Naive thymus-derived CD8-positive, alpha-beta T cell (primary cell): ENCODE results near the gene TPTE2. TPM values are rescaled to one million over a fixed set of nuclear protein-coding genes. Genes with fewer than 3 reads are reported as not detected.
A peak's percentile ranks its signal among the peaks of the same experiment; 100 is the strongest.

Experiments used
- ATAC-seq, 2 donors: fragments of 150-1000 bp; cut with Tn5 transposase in 1 of 2; sonication (Bioruptor Pico), chemical (Tn5 transposase) in 1 of 2; 1 replicate in 1 of 2; 2 replicates in 1 of 2; pipeline ENCODE4 v1.10.0; 2021; ENCODE audit warnings: mild to moderate bottlenecking in 2 of 2, moderate library complexity in 2 of 2
- POLR2A ChIA-PET: fragments of 350-600 bp; sonication (Branson Sonifier 250); formaldehyde crosslinking; loops from one replicate; lab custom pipeline; 2021; ENCODE audit warnings: antibody characterized with exemption; lab: Charles Lee
- DNase-seq, 10 donors: peaks; one replicate each; pipeline versions ENCODE4 v3.0.0 to v3.0.0-alpha.2; 2020 to 2022
- H3K27ac Mint-ChIP-seq, 10 donors: one replicate each; pipeline ENCODE4 v1.8.0; 2020 to 2022; ENCODE audit warnings: mild to moderate bottlenecking in 10 of 10, mixed read lengths in 10 of 10, moderate library complexity in 4 of 10, inconsistent platforms in 1 of 10
- H3K27me3 Mint-ChIP-seq, 5 donors: one replicate each; pipeline ENCODE4 v1.8.0; 2021 to 2022; ENCODE audit warnings: mixed read lengths in 5 of 5
- H3K36me3 Mint-ChIP-seq, 3 donors: one replicate each; pipeline ENCODE4 v1.8.0; 2020 to 2022; ENCODE audit warnings: mixed read lengths in 3 of 3, mild to moderate bottlenecking in 2 of 3, inconsistent platforms in 1 of 3
- H3K4me1 Mint-ChIP-seq, 4 donors: one replicate each; pipeline ENCODE4 v1.8.0; 2021 to 2022; ENCODE audit warnings: mixed read lengths in 4 of 4
- H3K4me3 Mint-ChIP-seq, 10 donors: one replicate each; pipeline ENCODE4 v1.8.0; 2020 to 2022; ENCODE audit warnings: mild to moderate bottlenecking in 10 of 10, mixed read lengths in 10 of 10, moderate library complexity in 6 of 10, inconsistent platforms in 1 of 10
- H3K9me3 Mint-ChIP-seq, 9 donors: one replicate each; pipeline ENCODE4 v1.8.0; 2020 to 2022; ENCODE audit warnings: mixed read lengths in 9 of 9, mild to moderate bottlenecking in 3 of 9, inconsistent platforms in 1 of 9, moderate library complexity in 1 of 9
- polyA plus RNA-seq, 3 donors: library from polyadenylated mRNA; unstranded; fragments of 300-500 nt; fragmentation: Illumina TruSeq; gene quantifications; one replicate each; pipeline ENCODE4 v1.2.3, GENCODE V29; 2021
- total RNA-seq, 8 experiments: library from RNA in 2 of 8; stranded (reverse) in 2 of 8; gene quantifications; one replicate each; pipeline ENCODE4 v1.2.3 and lab custom pipeline; 2021 to 2026

Gene TPTE2
- total and polyA plus RNA-seq, 5 experiments from 2014 or later, result 0.17 to 0.31 TPM; not detected in 3

GRCh38 chr13:19591864-19592263 is 30.5 kb upstream of the TPTE2 start:
- peaks cover 6 to 16% (median 15%) of the 10 kb centered on the region in 4 donors for H3K4me1 Mint-ChIP-seq
- no peak overlapping the region for H3K4me3 Mint-ChIP-seq
- DNase-seq (no peak), ATAC-seq (no peak)
- no peaks in the 10 kb centered on the region for H3K36me3 Mint-ChIP-seq
- peak overlapping the region in 2 of 10 donors; percentile 2 to 32 for H3K27ac Mint-ChIP-seq
- peaks cover 0 to 10% (median 6%) of the 10 kb centered on the region in 5 donors for H3K27me3 Mint-ChIP-seq
- POLR2A ChIA-PET, result no interaction called here
- peaks cover 0 to 3% (median 0%) of the 10 kb centered on the region in 9 donors for H3K9me3 Mint-ChIP-seq

- peaks cover 0 to 6% (median 2%) of the 10 kb centered on the region in 5 donors for H3K27me3 Mint-ChIP-seq
- peaks cover 9 to 27% (median 24%) of the 10 kb centered on the region in 4 donors for H3K4me1 Mint-ChIP-seq
- H3K36me3 Mint-ChIP-seq, result no peaks in the 10 kb centered on the region
- DNase-seq, result no peak
- ATAC-seq, result no peak
- peaks cover 0 to 8% (median 0%) of the 10 kb centered on the region in 9 donors for H3K9me3 Mint-ChIP-seq
- H3K27ac Mint-ChIP-seq, result no peak overlapping the region
- POLR2A ChIA-PET, result no interaction called here
- H3K4me3 Mint-ChIP-seq, result no peak overlapping the region
Measured at GRCh38 chr13:19590423-19590822, 29.1 kb upstream of the TPTE2 start.

GRCh38 chr13:19589312-19589711 is 28.0 kb upstream of the TPTE2 start:
- peak overlapping the region in 5 of 10 donors; percentile 27 to 73 (median 41) for H3K27ac Mint-ChIP-seq

GRCh38 chr13:19587635-19588300 is 26.4 kb upstream of the TPTE2 start:
- Mint-ChIP-seq H3K4me3 (peak overlapping the region in 9 of 10 donors; percentile 74 to 85 (median 82)), H3K9me3 (peaks cover 0 to 30% (median 10%) of the 10 kb centered on the region in 9 donors), H3K4me1 (peaks cover 9 to 27% (median 24%) of the 10 kb centered on the region in 4 donors), H3K27ac (peak overlapping the region; percentile 83 to 95 (median 90)), H3K27me3 (peaks cover 0 to 3% (median 0%) of the 10 kb centered on the region in 5 donors), H3K36me3 (peaks cover 6 to 13% (median 8%) of the 10 kb centered on the region in 3 donors)
- ATAC-seq (peak; percentile 46), DNase-seq (peak in 5 of 10 donors; percentile 30 to 52 (median 39))
- POLR2A ChIA-PET, result interaction anchor here (0.5 to 0.6 kb wide), 2 partner anchors 10 to 53 kb away, joined by 4 read pairs; no protein-coding TSS in a partner anchor

More at GRCh38 chr13:19589312-19589711, 28.0 kb upstream of the TPTE2 start:
- POLR2A ChIA-PET, result no interaction called here
- DNase-seq, result no peak
- Mint-ChIP-seq H3K4me3 (peak overlapping the region in 1 of 10 donors; percentile 12), H3K27me3 (peaks cover 0 to 5% (median 0%) of the 10 kb centered on the region in 5 donors), H3K9me3 (peaks cover 0 to 16% (median 0%) of the 10 kb centered on the region in 9 donors), H3K36me3 (peaks cover 0 to 6% (median 0%) of the 10 kb centered on the region in 3 donors), H3K4me1 (peaks cover 9 to 27% (median 24%) of the 10 kb centered on the region in 4 donors)
- no peak for ATAC-seq

- Mint-ChIP-seq H3K4me3 (peak overlapping the region; percentile 64 to 85 (median 82)), H3K4me1 (peaks cover 9 to 27% (median 24%) of the 10 kb centered on the region in 4 donors)
- ATAC-seq, result peak; percentile 83 to 91
Measured at GRCh38 chr13:19586904-19587634, 25.7 kb upstream of the TPTE2 start.

GRCh38 chr13:19581675-19582074 is 20.3 kb upstream of the TPTE2 start:
- no peak for DNase-seq
- peaks cover 0 to 12% (median 0%) of the 10 kb centered on the region in 5 donors for H3K27me3 Mint-ChIP-seq
- POLR2A ChIA-PET, result no interaction called here
- H3K36me3 Mint-ChIP-seq, result peaks cover 6 to 42% (median 21%) of the 10 kb centered on the region in 3 donors
- H3K9me3 Mint-ChIP-seq, result peaks cover 0 to 64% (median 31%) of the 10 kb centered on the region in 9 donors
- no peak overlapping the region for H3K4me3 Mint-ChIP-seq
- peaks cover 2 to 10% (median 7%) of the 10 kb centered on the region in 4 donors for H3K4me1 Mint-ChIP-seq
- ATAC-seq, result no peak
- H3K27ac Mint-ChIP-seq, result no peak overlapping the region

More at GRCh38 chr13:19586904-19587634, 25.7 kb upstream of the TPTE2 start:
- peaks cover 0 to 37% (median 14%) of the 10 kb centered on the region in 9 donors for H3K9me3 Mint-ChIP-seq
- H3K36me3 Mint-ChIP-seq, result peaks cover 6 to 20% (median 8%) of the 10 kb centered on the region in 3 donors
- H3K27ac Mint-ChIP-seq, result peak overlapping the region; percentile 82 to 95 (median 90)
- peaks cover 0 to 7% (median 0%) of the 10 kb centered on the region in 5 donors for H3K27me3 Mint-ChIP-seq
- POLR2A ChIA-PET, result interaction anchor here (0.6 to 1.0 kb wide), 2 partner anchors 46 to 54 kb away, joined by 3 to 4 read pairs; no protein-coding TSS in a partner anchor
- DNase-seq, result peak; percentile 41 to 88 (median 68)

GRCh38 chr13:19575230-19575629 is 13.9 kb upstream of the TPTE2 start:
- H3K4me3 Mint-ChIP-seq, result no peak overlapping the region
- no peak for ATAC-seq
- H3K9me3 Mint-ChIP-seq, result peaks cover 0 to 54% (median 12%) of the 10 kb centered on the region in 9 donors

GRCh38 chr13:19573120-19573716 is 11.9 kb upstream of the TPTE2 start:
- Mint-ChIP-seq H3K4me3 (no peak overlapping the region), H3K9me3 (peaks cover 0 to 40% (median 6%) of the 10 kb centered on the region in 9 donors), H3K4me1 (no peaks in the 10 kb centered on the region), H3K36me3 (peaks cover 0 to 4% (median 4%) of the 10 kb centered on the region in 3 donors), H3K27me3 (peaks cover 0 to 10% (median 2%) of the 10 kb centered on the region in 5 donors), H3K27ac (peak overlapping the region in 1 of 10 donors; percentile 41)
- POLR2A ChIA-PET, result no interaction called here
- ATAC-seq (no peak), DNase-seq (no peak)

More at GRCh38 chr13:19575230-19575629, 13.9 kb upstream of the TPTE2 start:
- Mint-ChIP-seq H3K4me1 (no peaks in the 10 kb centered on the region), H3K27me3 (peaks cover 0 to 8% (median 0%) of the 10 kb centered on the region in 5 donors), H3K27ac (no peak overlapping the region), H3K36me3 (peaks cover 0 to 19% (median 7%) of the 10 kb centered on the region in 3 donors)
- POLR2A ChIA-PET, result no interaction called here
- DNase-seq, result no peak

GRCh38 chr13:19572280-19572679 is 10.9 kb upstream of the TPTE2 start:
- DNase-seq, result no peak

GRCh38 chr13:19567820-19568534 is 6.6 kb upstream of the TPTE2 start:
- DNase-seq (no peak), ATAC-seq (no peak)
- peaks cover 0 to 13% (median 0%) of the 10 kb centered on the region in 9 donors for H3K9me3 Mint-ChIP-seq
- H3K4me3 Mint-ChIP-seq, result no peak overlapping the region
- POLR2A ChIA-PET, result no interaction called here
- H3K27ac Mint-ChIP-seq, result no peak overlapping the region
- H3K27me3 Mint-ChIP-seq, result peaks cover 0 to 11% (median 5%) of the 10 kb centered on the region in 5 donors
- peaks cover 0 to 6% (median 0%) of the 10 kb centered on the region in 3 donors for H3K36me3 Mint-ChIP-seq
- no peaks in the 10 kb centered on the region for H3K4me1 Mint-ChIP-seq

More at GRCh38 chr13:19572280-19572679, 10.9 kb upstream of the TPTE2 start:
- H3K4me3 Mint-ChIP-seq, result no peak overlapping the region
- POLR2A ChIA-PET, result no interaction called here
- no peak overlapping the region for H3K27ac Mint-ChIP-seq
- no peak for ATAC-seq
- H3K9me3 Mint-ChIP-seq, result peaks cover 0 to 37% (median 6%) of the 10 kb centered on the region in 9 donors
- peaks cover 0 to 8% (median 4%) of the 10 kb centered on the region in 3 donors for H3K36me3 Mint-ChIP-seq
- peaks cover 0 to 8% (median 2%) of the 10 kb centered on the region in 5 donors for H3K27me3 Mint-ChIP-seq
- H3K4me1 Mint-ChIP-seq, result no peaks in the 10 kb centered on the region

GRCh38 chr13:19561585-19561984 is 253 bp upstream of the TPTE2 start:
- POLR2A ChIA-PET, result no interaction called here

More at GRCh38 chr13:19561585-19561984, 253 bp upstream of the TPTE2 start:
- Mint-ChIP-seq H3K4me3 (no peak overlapping the region), H3K9me3 (peaks cover 0 to 3% (median 0%) of the 10 kb centered on the region in 9 donors), H3K4me1 (no peaks in the 10 kb centered on the region), H3K36me3 (no peaks in the 10 kb centered on the region), H3K27ac (no peak overlapping the region), H3K27me3 (peaks cover 0 to 3% (median 0%) of the 10 kb centered on the region in 5 donors)
- no peak for ATAC-seq
- no peak for DNase-seq
